ENCODE measurements around the gene TRIM65.
"Not testable (repeated sequence)": the region's sequence is repeated elsewhere in the genome, so short reads cannot be mapped to it uniquely, and the experiment has no call there.

Gene TRIM65

GRCh38 chr17:75874323-75875181 is 22.2 kb downstream of the TRIM65 start:
- DNase-seq = no peak

DNA sequence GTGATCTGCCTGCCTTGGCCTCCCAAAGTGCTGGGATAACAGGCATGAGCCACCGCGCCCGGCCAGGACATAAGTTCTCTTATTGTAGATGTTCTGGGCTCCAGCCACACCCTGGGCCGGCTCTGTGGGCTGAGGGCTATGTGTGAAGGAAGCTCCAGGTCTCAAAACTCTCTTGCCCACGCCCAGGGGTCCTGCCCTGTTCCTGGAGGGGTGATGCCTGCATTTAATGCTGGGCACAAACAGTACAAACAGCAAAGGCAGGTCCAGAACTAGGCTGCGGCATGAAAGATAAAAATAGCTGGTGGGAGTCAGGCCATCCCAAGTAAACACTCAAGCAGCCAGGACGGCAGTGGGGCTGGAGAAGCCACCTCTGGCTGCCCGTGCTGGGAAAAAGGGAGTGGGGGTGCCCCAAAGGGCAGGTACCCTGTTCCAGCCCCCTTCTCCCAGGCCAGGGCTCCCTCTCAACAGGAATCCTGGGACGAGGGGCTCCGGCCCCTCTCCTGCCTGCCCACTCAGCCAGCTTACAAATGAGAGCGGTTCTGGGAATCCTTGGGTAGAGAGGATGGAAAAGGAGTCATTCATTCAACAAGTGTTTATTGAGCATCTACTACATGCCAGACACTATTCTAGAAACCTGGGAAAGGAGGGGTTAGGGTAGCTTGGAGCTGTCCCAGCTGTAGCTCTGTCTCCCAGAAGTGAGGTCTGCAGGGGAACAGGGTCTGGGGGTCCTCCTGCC is 23.0 kb downstream of the TRIM65 start:
- DNase-seq = no peak

GRCh38 chr17:75872434-75873351 is 24.1 kb downstream of the TRIM65 start:
- DNase-seq = no peak

DNA sequence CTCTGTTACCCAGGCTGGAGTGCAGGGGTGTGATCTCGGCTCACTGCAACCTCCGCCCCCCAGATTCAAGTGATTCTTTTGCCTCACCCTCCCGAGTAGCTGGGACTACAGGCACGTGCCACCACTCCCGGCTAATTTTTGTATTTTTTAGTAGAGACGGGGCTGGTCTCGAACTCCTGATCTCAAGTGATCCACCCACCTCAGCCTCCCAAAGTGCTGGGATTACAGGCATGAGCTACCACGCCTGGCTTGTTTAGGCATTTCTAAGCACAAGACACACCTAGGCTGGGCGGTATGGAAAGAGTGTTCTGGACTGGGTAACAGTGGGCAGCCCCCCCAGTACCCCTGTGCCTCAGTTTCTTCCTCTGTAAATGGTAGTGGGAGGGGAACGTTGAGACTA is 26.5 kb downstream of the TRIM65 start:
- not testable (repeated sequence) for DNase-seq

DNA sequence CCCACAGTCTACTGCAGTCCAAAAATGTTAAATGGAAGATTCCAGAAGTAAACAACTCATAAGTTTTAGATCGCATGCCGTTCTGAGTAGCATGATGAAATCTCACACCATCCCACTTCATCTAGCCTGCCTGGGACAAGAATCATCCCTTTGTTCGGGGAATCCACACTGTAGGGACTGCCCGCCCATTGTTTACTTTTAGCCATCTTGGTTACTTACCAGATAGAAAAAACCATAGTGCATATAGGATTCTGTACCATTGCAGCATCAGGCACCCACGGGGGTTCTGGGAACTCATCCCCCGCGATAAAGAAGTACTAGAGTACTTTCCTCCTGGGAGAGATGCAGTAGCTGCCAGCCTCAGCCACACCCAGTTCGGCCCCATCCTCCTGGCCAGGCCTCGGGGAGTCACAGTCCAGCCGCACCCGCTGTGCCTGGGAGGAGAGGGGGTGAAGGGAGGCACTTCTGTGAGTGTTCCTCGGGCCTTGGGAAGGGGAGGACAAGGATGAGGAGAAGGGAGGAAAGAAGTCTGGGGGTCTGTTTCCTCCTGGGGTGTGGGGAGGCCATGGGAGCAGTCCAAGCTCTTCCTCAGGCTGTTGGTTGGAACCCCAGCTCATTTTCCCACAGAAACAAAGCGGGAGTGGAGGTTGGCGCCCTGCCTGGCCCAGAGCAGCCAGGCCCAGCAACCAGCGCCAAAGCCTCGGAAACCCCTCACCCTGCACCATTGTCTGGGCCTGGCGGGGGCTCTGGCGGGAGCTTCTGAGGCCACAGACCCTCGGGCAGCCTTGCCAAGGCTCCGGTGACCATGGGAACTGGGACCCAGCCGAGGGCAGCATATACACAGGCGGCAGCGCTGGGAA is 27.2 kb downstream of the TRIM65 start:
- no peak for DNase-seq

DNA sequence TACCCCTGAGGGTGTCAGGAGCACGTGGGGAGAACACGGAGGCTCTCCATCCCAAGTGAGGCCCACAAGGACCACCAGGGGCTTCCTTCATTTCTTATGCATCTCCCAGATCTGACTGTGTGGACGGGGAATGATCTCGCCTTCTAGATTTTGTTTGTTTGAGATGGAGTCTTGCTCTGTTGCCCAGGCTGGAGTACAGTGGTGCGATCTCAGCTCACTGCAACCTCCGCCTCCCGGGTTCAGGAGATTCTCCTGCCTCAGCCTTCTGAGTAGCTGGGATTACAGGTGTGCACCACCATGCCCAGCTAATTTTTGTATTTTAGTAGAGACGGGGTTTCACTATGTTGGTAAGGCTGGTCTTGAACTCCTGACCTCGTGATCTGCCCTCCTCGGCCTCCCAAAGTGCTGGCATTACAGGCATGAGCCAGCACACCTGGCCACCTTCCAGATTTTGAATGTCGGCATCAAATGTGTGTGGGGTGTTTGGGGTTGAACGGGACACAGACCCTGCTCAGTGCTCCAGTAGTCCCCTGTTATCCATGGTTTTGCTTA is 27.9 kb downstream of the TRIM65 start:
- DNase-seq = not testable (repeated sequence)

DNA sequence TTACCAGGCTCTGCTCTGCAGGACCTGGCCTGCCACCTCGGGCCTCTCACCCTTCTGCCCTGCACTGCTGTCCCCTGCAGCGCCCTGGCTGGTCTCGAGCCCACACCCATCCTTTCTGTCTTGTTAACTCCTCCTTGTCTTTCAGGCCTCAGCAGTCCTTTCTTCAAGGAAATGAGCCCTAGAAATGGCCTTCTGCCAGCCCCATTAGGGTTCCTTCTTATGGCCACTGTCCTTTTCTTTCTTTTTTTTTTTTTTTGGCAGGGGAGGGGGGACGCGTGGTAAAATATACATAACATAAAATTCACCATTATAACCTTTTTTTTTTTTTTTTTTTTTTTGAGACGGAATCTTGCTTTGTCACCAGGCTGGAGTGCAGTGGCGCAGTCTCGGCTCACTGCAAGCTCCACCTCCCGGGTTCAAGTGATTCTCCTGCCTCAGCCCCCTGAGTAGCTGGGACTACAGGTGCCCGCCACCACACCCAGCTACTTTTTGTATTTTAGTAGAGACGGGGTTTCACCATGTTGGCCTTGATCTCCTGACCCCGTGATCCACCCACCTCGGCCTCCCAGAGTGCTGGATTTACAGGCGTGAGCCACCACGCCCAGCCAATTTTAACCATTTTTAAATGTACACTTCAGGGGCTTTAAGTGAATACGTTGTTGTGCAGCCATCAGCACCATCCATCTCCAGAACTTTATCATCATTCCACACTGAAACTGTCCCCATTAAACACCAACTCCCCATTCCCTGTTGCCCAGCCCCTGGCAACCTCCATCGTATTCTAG is 31.2 kb downstream of the TRIM65 start:
- DNase-seq = not testable (repeated sequence)

GRCh38 chr17:75864887-75865286 is 31.9 kb downstream of the TRIM65 start:
- DNase-seq = not testable (repeated sequence)

- no peak for DNase-seq
These were observed 32.3 kb downstream of the TRIM65 start for GRCh38 chr17:75864448-75864871.

DNA sequence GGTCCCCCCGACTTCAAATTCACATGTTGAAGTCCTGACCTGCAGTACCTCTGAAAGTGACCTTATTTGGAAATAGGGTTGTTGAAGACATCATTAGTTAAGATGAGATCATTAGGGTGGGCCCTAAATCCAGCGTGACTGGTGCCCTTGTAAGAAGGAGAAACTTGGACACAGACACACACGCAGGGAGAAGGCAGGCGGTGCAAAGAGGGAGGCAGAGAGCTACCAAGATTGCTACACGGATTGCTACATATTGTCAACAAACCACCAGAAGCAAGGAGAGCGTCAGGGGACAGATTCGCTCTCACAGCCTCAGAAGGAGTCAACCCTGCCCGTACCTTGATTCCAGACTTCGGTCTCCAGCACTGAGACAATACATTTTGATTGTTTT is 34.8 kb downstream of the TRIM65 start:
- no peak for DNase-seq

DNA sequence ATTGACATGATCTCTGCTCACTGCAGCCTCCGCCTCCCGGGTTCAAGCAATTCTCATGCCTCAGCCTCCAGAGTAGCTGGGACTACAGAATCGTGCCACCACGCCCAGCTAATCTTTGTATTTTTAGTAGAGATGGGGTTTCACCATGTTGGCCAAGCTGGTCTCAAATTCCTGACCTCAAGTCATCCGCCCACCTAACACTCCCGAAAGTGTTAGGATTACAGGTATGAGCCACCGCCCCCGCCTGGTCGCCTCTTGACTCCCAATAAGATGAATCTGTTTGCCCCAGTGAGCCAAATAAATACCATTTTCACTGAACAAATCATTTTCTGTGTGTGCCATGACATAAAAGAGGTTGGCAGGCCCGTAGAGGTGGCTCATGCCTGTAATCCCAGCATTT is 37.4 kb downstream of the TRIM65 start:
- DNase-seq = not testable (repeated sequence)

- no peak for DNase-seq
These were observed 40.5 kb downstream of the TRIM65 start for GRCh38 chr17:75856062-75856756.

- DNase-seq = peak; percentile 100
These were observed 41.3 kb downstream of the TRIM65 start, which contains the start of gene WBP2 for GRCh38 chr17:75855310-75856061. WBP2 (minus strand) TSS chr17:75855335; CDS start chr17:75855297, 38 bp downstream.

DNA sequence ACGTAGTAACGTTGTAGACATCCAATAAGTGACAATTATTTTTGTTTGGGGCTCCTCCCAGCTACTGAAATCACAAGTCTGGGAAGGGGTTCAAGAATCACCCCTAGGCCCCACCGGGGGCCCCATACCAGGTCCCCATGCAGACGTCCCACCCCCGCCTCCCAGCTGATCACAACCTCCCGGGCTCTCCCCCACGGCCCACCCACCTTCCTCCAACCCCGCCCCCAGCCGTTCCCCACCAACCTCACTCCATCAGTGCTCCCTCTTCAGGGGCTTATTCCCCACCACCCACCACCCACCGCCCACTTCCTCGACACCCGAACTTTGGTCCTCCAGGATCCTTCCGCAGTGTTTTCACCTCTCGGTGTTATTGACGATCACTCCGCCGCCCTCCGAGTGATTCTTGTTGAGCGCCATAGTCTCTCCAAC is 41.9 kb downstream of the TRIM65 start:
- no peak for DNase-seq

GRCh38 chr17:75854101-75854748 is 42.5 kb downstream of the TRIM65 start:
- no peak for DNase-seq

DNA sequence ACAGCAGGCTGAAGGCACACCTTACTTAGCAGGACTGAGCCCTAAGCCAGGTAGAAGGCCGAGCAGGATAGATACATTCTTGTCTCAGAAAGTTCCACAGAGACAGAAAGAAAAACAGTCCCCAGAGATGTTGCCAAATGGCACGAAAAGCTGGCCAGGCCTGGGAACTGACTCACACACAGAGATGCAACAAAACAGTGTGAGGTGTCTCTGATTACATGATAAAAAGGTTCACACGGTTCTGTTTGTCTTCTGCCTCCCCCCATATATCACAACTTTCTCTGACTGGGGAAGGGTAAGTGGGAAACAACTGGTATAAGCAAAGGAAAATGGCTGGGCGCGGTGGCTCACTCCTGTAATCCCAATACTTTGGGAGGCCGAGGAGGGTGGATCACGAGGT is 43.3 kb downstream of the TRIM65 start:
- DNase-seq = no peak

DNA sequence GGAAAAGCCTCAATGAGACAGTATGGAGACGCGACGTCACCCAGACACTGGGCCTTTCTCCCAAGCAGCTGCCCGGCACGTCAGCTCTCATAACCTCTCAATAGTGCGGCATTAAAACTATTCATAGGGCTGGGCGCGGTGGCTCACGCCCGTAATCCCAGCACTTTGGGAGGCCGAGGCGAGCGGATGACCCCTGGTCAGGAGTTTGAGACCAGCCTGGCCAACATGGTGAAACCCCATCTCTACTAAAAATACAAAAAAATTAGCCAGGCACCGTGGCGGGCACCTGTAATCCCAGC is 45.1 kb downstream of the TRIM65 start:
- not testable (repeated sequence) for DNase-seq

DNA sequence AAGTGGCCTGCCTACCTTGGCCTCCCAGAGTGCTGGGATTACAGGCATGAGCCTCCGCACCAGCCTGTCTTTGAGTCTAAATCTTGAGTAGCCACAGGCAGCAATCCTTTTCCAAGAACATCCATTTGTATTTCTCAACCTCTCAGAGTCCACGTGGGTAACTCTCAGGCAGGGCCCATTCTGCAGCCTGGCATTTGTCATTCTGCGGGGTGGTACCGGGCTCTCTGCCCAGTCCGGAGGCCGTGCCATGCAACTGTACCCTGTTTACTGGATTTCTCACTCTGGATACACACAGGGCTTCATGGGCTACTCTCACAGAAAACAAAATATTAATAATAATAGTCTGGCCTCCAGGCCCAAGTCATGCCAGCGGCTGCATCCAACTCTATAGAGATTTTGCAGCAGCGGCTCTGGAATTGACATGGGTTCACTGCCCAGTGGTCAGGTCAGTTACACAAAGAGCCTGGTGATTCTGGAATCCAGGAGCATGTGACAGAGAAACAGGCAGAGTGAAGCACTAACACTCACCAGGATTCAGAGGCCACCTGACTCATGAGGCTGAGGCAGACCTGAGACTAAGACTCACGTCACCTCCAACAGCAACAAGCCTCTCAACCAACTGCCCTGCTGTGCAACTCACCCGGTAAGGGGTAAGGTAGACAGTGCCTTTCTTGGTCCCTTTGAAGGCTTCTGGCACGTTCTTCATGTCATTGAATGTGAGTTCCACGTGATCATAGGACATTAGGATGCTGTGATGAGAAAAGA is 45.6 kb downstream of the TRIM65 start:
- no peak for DNase-seq

Data from NCI-H2081 treated with DMSO at 0.1 percent for 48 hours (cell line).